ENCODE measurements around the gene CYP24A1. TPM values are rescaled to one million over a fixed set of nuclear protein-coding genes. Genes with fewer than 3 reads are reported as not detected.

The CYP24A1 gene
- total RNA-seq, 3 donors from 2014 or later = not detected

DNA sequence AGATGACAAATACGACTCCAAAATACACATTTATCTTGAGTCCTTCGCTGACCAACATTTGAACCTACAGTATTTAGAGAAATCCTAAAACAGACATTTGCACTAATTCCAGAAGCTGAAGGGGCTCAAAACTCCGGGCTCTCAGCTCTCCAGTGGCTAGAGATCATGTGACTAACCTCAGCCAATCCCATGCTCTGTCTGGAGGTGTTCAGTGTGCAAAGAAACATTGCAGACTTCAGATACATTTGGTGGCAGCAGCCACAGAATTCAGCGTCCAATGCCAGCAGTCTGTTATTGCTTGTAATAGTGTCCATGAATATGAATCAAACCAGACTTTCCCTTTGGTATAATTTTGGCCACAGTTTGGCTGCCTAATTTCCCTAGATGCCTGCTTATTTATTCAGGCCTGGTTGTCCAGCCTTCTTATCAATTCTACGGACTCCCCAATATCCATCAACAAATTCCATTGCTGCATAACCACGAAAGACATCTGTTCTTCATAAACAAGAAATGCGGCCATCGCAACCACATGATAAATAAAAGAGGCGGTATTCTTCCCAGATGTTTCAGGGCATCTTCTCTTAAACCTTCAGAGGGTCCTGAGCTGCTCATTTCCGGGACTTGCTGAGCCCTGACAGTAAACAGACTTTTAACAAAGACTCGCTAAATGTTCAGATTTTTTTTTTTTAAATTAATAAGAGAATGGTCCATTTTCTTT, 14.5 kb upstream of the CYP24A1 start:
- DNase-seq (no peak), ATAC-seq (no peak)
- TF ChIP-seq, protein P1, sequence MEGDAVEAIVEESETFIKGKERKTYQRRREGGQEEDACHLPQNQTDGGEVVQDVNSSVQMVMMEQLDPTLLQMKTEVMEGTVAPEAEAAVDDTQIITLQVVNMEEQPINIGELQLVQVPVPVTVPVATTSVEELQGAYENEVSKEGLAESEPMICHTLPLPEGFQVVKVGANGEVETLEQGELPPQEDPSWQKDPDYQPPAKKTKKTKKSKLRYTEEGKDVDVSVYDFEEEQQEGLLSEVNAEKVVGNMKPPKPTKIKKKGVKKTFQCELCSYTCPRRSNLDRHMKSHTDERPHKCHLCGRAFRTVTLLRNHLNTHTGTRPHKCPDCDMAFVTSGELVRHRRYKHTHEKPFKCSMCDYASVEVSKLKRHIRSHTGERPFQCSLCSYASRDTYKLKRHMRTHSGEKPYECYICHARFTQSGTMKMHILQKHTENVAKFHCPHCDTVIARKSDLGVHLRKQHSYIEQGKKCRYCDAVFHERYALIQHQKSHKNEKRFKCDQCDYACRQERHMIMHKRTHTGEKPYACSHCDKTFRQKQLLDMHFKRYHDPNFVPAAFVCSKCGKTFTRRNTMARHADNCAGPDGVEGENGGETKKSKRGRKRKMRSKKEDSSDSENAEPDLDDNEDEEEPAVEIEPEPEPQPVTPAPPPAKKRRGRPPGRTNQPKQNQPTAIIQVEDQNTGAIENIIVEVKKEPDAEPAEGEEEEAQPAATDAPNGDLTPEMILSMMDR (IDR thresholded peaks at IDR 0.05) = no peak
- Histone ChIP-seq H3K4me1 (ENCODE audit: low read depth) (no peaks in the 10 kb centered on the region), H3K4me3 (no peak overlapping the region), H3K9me3 (no peaks in the 10 kb centered on the region), H3K36me3 (ENCODE audit: low read depth) (no peaks in the 10 kb centered on the region)
- intact Hi-C loops (cut with DNase I, micrococcal nuclease) = no loop called here

DNA sequence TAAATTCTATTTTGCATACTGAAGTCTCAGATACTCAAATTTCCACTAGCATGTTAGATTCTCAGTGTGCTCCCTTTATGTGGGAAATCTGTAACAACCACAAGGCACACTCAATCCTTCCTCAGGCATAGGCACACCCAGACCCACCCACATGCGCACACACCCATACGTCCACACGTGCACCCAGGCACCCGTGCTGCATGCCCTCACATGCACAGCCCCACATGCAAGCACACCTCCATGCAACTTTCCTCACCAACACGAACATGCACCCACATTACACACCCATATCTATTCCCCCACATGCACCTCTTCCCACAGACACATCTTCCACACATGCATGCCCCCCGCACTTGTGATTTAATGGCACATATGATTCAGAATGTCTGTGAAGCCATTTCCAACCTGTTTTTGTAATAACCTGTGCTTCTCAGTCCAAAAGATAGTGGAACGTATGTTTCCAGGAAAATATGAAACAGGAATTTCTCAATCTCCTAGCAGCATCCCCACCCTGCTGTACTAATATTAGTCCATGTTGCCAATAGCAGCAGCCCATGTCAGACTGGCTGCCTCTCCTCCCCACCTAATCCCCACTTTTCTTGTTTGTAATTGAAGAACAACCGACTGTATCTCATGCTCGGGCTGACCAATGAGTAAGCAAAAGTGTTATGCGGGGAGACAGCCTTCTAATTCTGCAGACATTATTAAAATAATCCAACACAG, 11.3 kb upstream of the CYP24A1 start:
- DNase-seq = no peak
- no peak overlapping the region for H3K4me3 ChIP-seq
- intact Hi-C loops (cut with DNase I, micrococcal nuclease) = no loop called here
- ATAC-seq = no peak
- TF ChIP-seq, protein P1 (IDR thresholded peaks at IDR 0.05) = no peak
- H3K9me3 ChIP-seq = no peaks in the 10 kb centered on the region
- no peaks in the 10 kb centered on the region for H3K4me1 ChIP-seq (ENCODE audit: low read depth)
- no peaks in the 10 kb centered on the region for H3K36me3 ChIP-seq (ENCODE audit: low read depth)

DNA sequence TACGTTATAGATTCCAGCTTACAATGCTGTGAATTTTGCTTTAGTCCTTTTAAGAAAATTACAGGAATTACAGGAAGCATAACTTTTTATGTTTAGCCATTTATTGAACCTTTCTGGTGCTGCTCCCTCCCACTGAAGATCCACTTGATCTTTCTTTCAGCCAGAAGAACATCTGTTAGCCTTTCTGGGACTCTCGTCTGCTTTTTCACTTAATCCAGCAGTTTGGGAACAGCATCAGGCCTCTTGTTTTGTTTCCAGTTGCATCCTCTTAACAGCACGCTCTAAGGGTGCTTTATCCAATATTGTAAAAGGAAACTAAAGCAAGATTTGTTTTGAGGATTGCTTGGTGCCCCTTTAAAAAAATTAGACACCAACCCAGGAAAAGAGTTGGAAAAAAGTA, 10.3 kb upstream of the CYP24A1 start:
- intact Hi-C loops (cut with DNase I, micrococcal nuclease) = no loop called here
- Histone ChIP-seq H3K9me3 (no peaks in the 10 kb centered on the region), H3K4me1 (ENCODE audit: low read depth) (no peaks in the 10 kb centered on the region), H3K4me3 (no peak overlapping the region), H3K36me3 (ENCODE audit: low read depth) (no peaks in the 10 kb centered on the region)
- no peak for DNase-seq
- no peak for ATAC-seq
- TF ChIP-seq, protein P1 (IDR thresholded peaks at IDR 0.05) = no peak

DNA sequence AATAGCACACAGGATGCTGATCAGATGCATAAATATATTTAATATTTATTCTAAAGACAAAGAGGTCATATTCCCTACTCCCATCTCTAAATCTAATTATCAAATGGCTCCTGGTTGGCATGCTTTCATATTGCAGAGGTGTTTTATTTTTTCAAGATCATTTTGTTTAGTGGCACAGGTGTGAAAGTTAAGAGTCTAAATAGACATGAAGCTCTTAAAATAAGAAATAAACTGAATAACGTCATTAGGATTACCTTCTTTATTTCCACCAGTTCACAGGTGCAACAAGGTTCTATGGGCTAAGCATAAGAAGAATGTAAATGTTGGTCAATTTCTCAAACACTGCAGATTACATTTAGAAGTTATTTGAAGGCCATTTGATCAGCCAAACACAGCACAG, 7.1 kb upstream of the CYP24A1 start:
- Histone ChIP-seq H3K4me3 (no peak overlapping the region), H3K9me3 (no peaks in the 10 kb centered on the region), H3K4me1 (ENCODE audit: low read depth) (no peaks in the 10 kb centered on the region), H3K36me3 (ENCODE audit: low read depth) (no peaks in the 10 kb centered on the region)
- ATAC-seq = no peak
- TF ChIP-seq, protein P1 (IDR thresholded peaks at IDR 0.05) = no peak
- intact Hi-C loops (cut with DNase I, micrococcal nuclease) = no loop called here
- DNase-seq = no peak

DNA sequence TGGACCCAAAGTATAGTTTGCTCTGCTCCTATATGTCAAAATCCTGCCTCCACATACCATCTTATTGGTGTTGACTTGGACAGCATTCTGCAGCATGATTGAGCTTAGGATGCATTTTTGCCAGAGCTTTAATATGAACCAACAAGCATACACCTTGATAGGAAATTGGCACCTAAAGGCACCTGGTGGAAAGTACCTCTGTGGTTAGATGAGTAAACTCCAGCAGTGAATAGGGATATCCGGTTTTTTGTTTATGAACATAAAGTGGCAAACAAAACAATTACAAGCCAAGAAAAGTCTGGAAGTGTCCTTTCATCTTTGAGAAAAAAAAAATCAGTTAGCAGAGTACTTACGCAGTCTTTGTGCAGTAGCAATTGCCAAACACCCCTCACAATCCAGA, 6.2 kb upstream of the CYP24A1 start:
- no peak overlapping the region for H3K4me3 ChIP-seq
- intact Hi-C loops (cut with DNase I, micrococcal nuclease) = no loop called here
- no peak for ATAC-seq
- no peaks in the 10 kb centered on the region for H3K4me1 ChIP-seq (ENCODE audit: low read depth)
- no peaks in the 10 kb centered on the region for H3K9me3 ChIP-seq
- TF ChIP-seq, protein P1 (IDR thresholded peaks at IDR 0.05) = no peak
- no peaks in the 10 kb centered on the region for H3K36me3 ChIP-seq (ENCODE audit: low read depth)
- DNase-seq = no peak
